HFFc6 (cell line): ENCODE data around the gene CCL20. TPM values are rescaled to one million over a fixed set of nuclear protein-coding genes. Genes with fewer than 3 reads are reported as not detected.
"Not testable (repeated sequence)": the region's sequence is repeated elsewhere in the genome, so short reads cannot be mapped to it uniquely, and the experiment has no call there.

ENCODE experiments used
- DNase-seq: peaks from one replicate; pipeline ENCODE4 v3.0.0-alpha.2; 2018
- H3K27ac Mint-ChIP-seq: 2 replicates; pipeline ENCODE4 v1.8.0; 2020; ENCODE audit warnings: mild to moderate bottlenecking, mixed read lengths
- H3K27me3 Mint-ChIP-seq: 2 replicates; pipeline ENCODE4 v1.8.0; 2021; ENCODE audit warnings: mild to moderate bottlenecking, moderate library complexity, mixed read lengths; ENCODE audit not compliant: insufficient read depth
- H3K36me3 Mint-ChIP-seq: 2 replicates; pipeline ENCODE4 v1.8.0; 2021; ENCODE audit warnings: low read depth, mixed read lengths
- H3K4me1 Mint-ChIP-seq: 2 replicates; pipeline ENCODE4 v1.8.0; 2020; ENCODE audit warnings: low read depth, mixed read lengths
- H3K4me3 Mint-ChIP-seq: 2 replicates; pipeline ENCODE4 v1.8.0; 2020; ENCODE audit warnings: mild to moderate bottlenecking, moderate library complexity, mixed read lengths
- H3K9me3 Mint-ChIP-seq: 2 replicates; pipeline ENCODE4 v1.8.0; 2020; ENCODE audit warnings: mild to moderate bottlenecking, mixed read lengths
- total RNA-seq, 6 experiments: library from RNA; stranded (reverse); fragmentation: NEBNext Ultra II Directional; extraction: Animal tissue kit (Norgen Biotek cat#: 25700); gene quantifications; 2 replicates in 1 of 6; 3 replicates in 5 of 6; pipeline ENCODE4 v1.2.3, GENCODE V29; 2021
- TF ChIP-seq, protein P1 (sequence below): fragments of 200-600 bp; sonication (generic); IDR thresholded peaks from 2 replicates; pipeline ENCODE4 v1.5.0; 2021; ENCODE audit warnings: antibody characterized with exemption, mild to moderate bottlenecking

CCL20 gene
- total RNA-seq, 6 experiments from 2014 or later: not detected

- DNase-seq: no peak
- TF ChIP-seq, protein P1, sequence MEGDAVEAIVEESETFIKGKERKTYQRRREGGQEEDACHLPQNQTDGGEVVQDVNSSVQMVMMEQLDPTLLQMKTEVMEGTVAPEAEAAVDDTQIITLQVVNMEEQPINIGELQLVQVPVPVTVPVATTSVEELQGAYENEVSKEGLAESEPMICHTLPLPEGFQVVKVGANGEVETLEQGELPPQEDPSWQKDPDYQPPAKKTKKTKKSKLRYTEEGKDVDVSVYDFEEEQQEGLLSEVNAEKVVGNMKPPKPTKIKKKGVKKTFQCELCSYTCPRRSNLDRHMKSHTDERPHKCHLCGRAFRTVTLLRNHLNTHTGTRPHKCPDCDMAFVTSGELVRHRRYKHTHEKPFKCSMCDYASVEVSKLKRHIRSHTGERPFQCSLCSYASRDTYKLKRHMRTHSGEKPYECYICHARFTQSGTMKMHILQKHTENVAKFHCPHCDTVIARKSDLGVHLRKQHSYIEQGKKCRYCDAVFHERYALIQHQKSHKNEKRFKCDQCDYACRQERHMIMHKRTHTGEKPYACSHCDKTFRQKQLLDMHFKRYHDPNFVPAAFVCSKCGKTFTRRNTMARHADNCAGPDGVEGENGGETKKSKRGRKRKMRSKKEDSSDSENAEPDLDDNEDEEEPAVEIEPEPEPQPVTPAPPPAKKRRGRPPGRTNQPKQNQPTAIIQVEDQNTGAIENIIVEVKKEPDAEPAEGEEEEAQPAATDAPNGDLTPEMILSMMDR: no peak
- peaks cover 7% of the 10 kb centered on the region; the same call in 1 of the 2 replicates for H3K4me1 Mint-ChIP-seq
These were observed 20.4 kb upstream of the CCL20 start for GRCh38 chr2:227793148-227793712.

GRCh38 chr2:227796045-227796711 lies 17.5 kb upstream of the CCL20 start:
- no peaks in the 10 kb centered on the region for H3K4me1 Mint-ChIP-seq
- no peaks in the 10 kb centered on the region for H3K9me3 Mint-ChIP-seq
- TF ChIP-seq, protein P1: no peak
- H3K27ac Mint-ChIP-seq: no peak overlapping the region
- no peaks in the 10 kb centered on the region for H3K36me3 Mint-ChIP-seq
- peaks cover 3% of the 10 kb centered on the region for H3K27me3 Mint-ChIP-seq
- no peak for DNase-seq
- no peak overlapping the region for H3K4me3 Mint-ChIP-seq

More at GRCh38 chr2:227793148-227793712, 20.4 kb upstream of the CCL20 start:
- Mint-ChIP-seq H3K27me3 (peaks cover 2% of the 10 kb centered on the region; the same call in 1 of the 2 replicates), H3K4me3 (no peak overlapping the region), H3K9me3 (no peaks in the 10 kb centered on the region), H3K36me3 (0 out of 2 replicates have a peak, but pooled peaks cover 4% of the 10 kb centered on the region), H3K27ac (no peak overlapping the region)

DNA sequence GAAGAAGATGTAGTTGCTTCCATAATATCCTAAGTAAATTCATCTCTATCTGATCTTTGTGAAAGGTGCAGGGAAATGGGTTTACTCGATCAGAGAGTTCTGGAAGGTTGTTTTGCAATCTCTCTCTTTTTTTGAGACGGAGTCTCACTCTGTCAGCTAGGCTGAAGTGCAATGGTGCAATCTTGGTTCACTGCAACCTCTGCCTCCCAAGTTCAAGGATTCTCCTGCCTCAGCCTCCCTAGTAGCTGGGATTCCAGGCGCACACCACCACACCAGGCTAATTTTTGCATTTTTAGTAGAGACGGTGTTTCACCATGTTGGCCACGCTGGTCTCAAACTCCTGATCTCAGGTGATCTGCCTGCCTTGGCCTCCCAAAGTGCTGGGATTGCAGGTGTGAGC lies 16.9 kb upstream of the CCL20 start:
- not testable (repeated sequence) for H3K9me3 Mint-ChIP-seq, H3K27me3 Mint-ChIP-seq, DNase-seq, H3K27ac Mint-ChIP-seq, H3K4me3 Mint-ChIP-seq, H3K36me3 Mint-ChIP-seq, H3K4me1 Mint-ChIP-seq

GRCh38 chr2:227799202-227799601 lies 14.4 kb upstream of the CCL20 start:
- H3K9me3 Mint-ChIP-seq: no peaks in the 10 kb centered on the region
- no peaks in the 10 kb centered on the region for H3K4me1 Mint-ChIP-seq
- peaks cover 1% of the 10 kb centered on the region; the same call in 1 of the 2 replicates for H3K27me3 Mint-ChIP-seq
- H3K4me3 Mint-ChIP-seq: no peak overlapping the region
- TF ChIP-seq, protein P1: no peak
- no peak overlapping the region for H3K27ac Mint-ChIP-seq
- no peaks in the 10 kb centered on the region for H3K36me3 Mint-ChIP-seq
- DNase-seq: no peak

DNA sequence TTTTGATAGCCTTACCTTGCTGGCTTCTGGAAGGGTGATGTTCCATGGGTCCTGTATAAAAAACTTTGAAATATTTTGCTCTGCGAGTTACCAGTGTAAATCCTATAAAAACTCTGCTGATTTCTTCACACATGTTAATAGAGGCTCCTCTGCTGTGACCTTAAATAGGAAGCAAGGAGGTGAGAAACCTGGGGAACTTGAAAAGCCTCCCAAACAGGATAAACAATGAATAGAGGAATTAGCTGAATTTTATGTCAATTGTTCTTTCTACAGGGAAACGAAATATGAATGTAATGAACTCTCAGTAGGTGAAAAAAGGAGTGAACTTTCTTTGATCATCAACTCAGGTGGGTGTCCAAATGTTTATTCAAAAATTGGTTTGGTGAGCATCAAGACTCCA lies 10.8 kb upstream of the CCL20 start:
- H3K4me3 Mint-ChIP-seq: no peak overlapping the region
- TF ChIP-seq, protein P1: no peak
- H3K4me1 Mint-ChIP-seq: peaks cover 16% of the 10 kb centered on the region; the same call in 1 of the 2 replicates
- H3K9me3 Mint-ChIP-seq: peaks cover 5% of the 10 kb centered on the region
- H3K27me3 Mint-ChIP-seq: peaks cover 1% of the 10 kb centered on the region; the same call in 1 of the 2 replicates
- DNase-seq: no peak
- peaks cover 5% of the 10 kb centered on the region; the same call in 1 of the 2 replicates for H3K36me3 Mint-ChIP-seq
- no peak overlapping the region for H3K27ac Mint-ChIP-seq

DNA sequence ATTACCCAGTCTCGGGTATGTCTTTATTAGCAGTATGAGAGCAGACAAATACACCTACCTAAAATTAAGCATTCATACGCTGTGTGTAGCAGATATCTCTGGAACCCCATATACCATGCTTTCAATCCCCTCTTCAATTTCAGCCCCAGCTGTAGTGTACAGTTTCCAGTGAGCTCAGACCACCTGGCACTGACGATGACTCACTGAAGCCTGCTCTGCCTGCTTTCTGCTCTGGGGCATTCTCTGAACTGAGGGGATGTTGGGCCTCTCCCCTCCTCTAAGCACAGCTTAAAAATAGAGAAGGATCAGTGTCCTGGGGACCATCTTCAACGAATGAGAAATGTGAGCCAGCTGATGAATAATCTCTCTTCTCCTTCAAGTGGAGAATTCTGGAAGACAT lies 8.7 kb upstream of the CCL20 start:
- no peak overlapping the region; the same call in 1 of the 2 replicates for H3K4me3 Mint-ChIP-seq
- peak overlapping the region; percentile 67; the same call in 1 of the 2 replicates for H3K27ac Mint-ChIP-seq
- DNase-seq: no peak
- H3K4me1 Mint-ChIP-seq: peaks cover 16% of the 10 kb centered on the region; the same call in 1 of the 2 replicates
- peaks cover 1% of the 10 kb centered on the region; the same call in 1 of the 2 replicates for H3K27me3 Mint-ChIP-seq
- peaks cover 5% of the 10 kb centered on the region; the same call in 1 of the 2 replicates for H3K36me3 Mint-ChIP-seq
- H3K9me3 Mint-ChIP-seq: peaks cover 5% of the 10 kb centered on the region
- TF ChIP-seq, protein P1: no peak
